GM21390 (cell line): Measurements from ENCODE around the gene ARIH1.
"Not testable (repeated sequence)": the region's sequence is repeated elsewhere in the genome, so short reads cannot be mapped to it uniquely, and the experiment has no call there.

Experiments used
- ATAC-seq: cut with Tn5 transposase; IDR thresholded peaks from one replicate; pipeline ENCODE4 v1.9.1; 2021; ENCODE audit not compliant: unreplicated experiment

ARIH1 gene

GRCh38 chr15:72599855-72600464 lies 125.8 kb downstream of the ARIH1 start:
- no peak for ATAC-seq

- ATAC-seq = no peak
Observed at GRCh38 chr15:72604794-72605193, 130.7 kb downstream of the ARIH1 start.

GRCh38 chr15:72608084-72608483 lies 134.0 kb downstream of the ARIH1 start:
- ATAC-seq = not testable (repeated sequence)

GRCh38 chr15:72609862-72610261 lies 135.7 kb downstream of the ARIH1 start:
- no peak for ATAC-seq

GRCh38 chr15:72612324-72612723 lies 138.2 kb downstream of the ARIH1 start:
- ATAC-seq = not testable (repeated sequence)

- ATAC-seq = no peak
Observed at GRCh38 chr15:72614810-72615532, 140.8 kb downstream of the ARIH1 start.

GRCh38 chr15:72615533-72616233 lies 141.6 kb downstream of the ARIH1 start:
- ATAC-seq = not testable (repeated sequence)

- no peak for ATAC-seq
Observed at GRCh38 chr15:72616491-72617210, 142.5 kb downstream of the ARIH1 start.

GRCh38 chr15:72623854-72624253 lies 149.7 kb downstream of the ARIH1 start:
- ATAC-seq = not testable (repeated sequence)

GRCh38 chr15:72626153-72626552 lies 152.0 kb downstream of the ARIH1 start:
- not testable (repeated sequence) for ATAC-seq

GRCh38 chr15:72628249-72629067 lies 154.3 kb downstream of the ARIH1 start:
- not testable (repeated sequence) for ATAC-seq

- not testable (repeated sequence) for ATAC-seq
Observed at GRCh38 chr15:72629068-72629570, 155.0 kb downstream of the ARIH1 start.

GRCh38 chr15:72636519-72637282 lies 162.6 kb downstream of the ARIH1 start:
- peak; percentile 57 for ATAC-seq

- ATAC-seq = not testable (repeated sequence)
Observed at GRCh38 chr15:72639759-72640483, 165.8 kb downstream of the ARIH1 start.

GRCh38 chr15:72642271-72642670 lies 168.1 kb downstream of the ARIH1 start:
- not testable (repeated sequence) for ATAC-seq

- not testable (repeated sequence) for ATAC-seq
Observed at GRCh38 chr15:72648631-72649253, 174.6 kb downstream of the ARIH1 start.
